Measurements from ENCODE around the gene LRMDA. TPM values are rescaled to one million over a fixed set of nuclear protein-coding genes. Genes with fewer than 3 reads are reported as not detected.

Gene LRMDA
- total and polyA plus RNA-seq, 2 of the 13 experiments (the other 11 are each of a cell fraction or from before 2014, with no cell fraction given): 13.4 to 22.0 TPM

GRCh38 chr10:75755528-75755927 lies 324.1 kb downstream of the LRMDA start (continued):
- TF ChIP-seq THAP7 (CRISPR knock-in tag; IDR thresholded peaks at IDR 0.05): no peak
- TF ChIP-seq HES4 (CRISPR knock-in tag; IDR thresholded peaks at IDR 0.05; ENCODE audit: borderline replicate concordance): no peak
- TF ChIP-seq MYNN (CRISPR knock-in tag; IDR thresholded peaks at IDR 0.05; ENCODE audit: low read depth): no peak
- TF ChIP-seq FOXO4 (CRISPR knock-in tag; conservative IDR thresholded peaks at IDR 0.05): no peak
- 0 out of 2 replicates have a peak, but pooled peaks have one; percentile 66 for TF ChIP-seq ATF7-NPFF (CRISPR knock-in tag; IDR thresholded peaks at IDR 0.05; ENCODE audit: low read depth)
- no peak for TF ChIP-seq EED (CRISPR knock-in tag; IDR thresholded peaks at IDR 0.05)
- no peak for TF ChIP-seq ZNF510 (CRISPR knock-in tag; IDR thresholded peaks at IDR 0.05; ENCODE audit: low read depth)
- no peak for TF ChIP-seq ZFP1 (CRISPR knock-in tag; IDR thresholded peaks at IDR 0.05)
- peak; percentile 63; the same call in 1 of the 2 replicates for TF ChIP-seq TGIF2 (CRISPR knock-in tag; IDR thresholded peaks at IDR 0.05)
- 0 out of 2 replicates have a peak, but pooled peaks have one; percentile 52 for TF ChIP-seq SAFB2 (CRISPR knock-in tag; IDR thresholded peaks at IDR 0.05; ENCODE audit: borderline replicate concordance, low read depth)
- peak; percentile 55; the same call in 1 of the 2 replicates for TF ChIP-seq BORCS8-MEF2B (CRISPR knock-in tag; IDR thresholded peaks at IDR 0.05)
- TF ChIP-seq SETDB1 (CRISPR knock-in tag; IDR thresholded peaks at IDR 0.05; ENCODE audit: borderline replicate concordance): no peak
- no peak for TF ChIP-seq RBM39 (IDR thresholded peaks at IDR 0.05; ENCODE audit: low read depth, low read length, poor library complexity, severe bottlenecking)
- no peak for TF ChIP-seq MLX (CRISPR knock-in tag; IDR thresholded peaks at IDR 0.05)
- TF ChIP-seq FOXM1 (CRISPR knock-in tag; IDR thresholded peaks at IDR 0.05): no peak
- TF ChIP-seq ZNF124 (CRISPR knock-in tag; IDR thresholded peaks at IDR 0.05): no peak
- no peak for TF ChIP-seq PAWR (CRISPR knock-in tag; IDR thresholded peaks at IDR 0.05; ENCODE audit: borderline replicate concordance)
- no peak for TF ChIP-seq ZC3H13 (CRISPR knock-in tag; IDR thresholded peaks at IDR 0.05)
- TF ChIP-seq ZSCAN22 (CRISPR knock-in tag; IDR thresholded peaks at IDR 0.05): no peak
- no peak for TF ChIP-seq PCBP2 (optimal IDR thresholded peaks at IDR 0.05; ENCODE audit: low read depth, low read length, poor library complexity, severe bottlenecking)
- TF ChIP-seq PRPF4 (IDR thresholded peaks at IDR 0.05; ENCODE audit: low read depth, low read length, poor library complexity, severe bottlenecking): no peak
- peak; percentile 68; the same call in 1 of the 2 replicates for TF ChIP-seq NFIC (IDR thresholded peaks at IDR 0.05; ENCODE audit: low read length)
- no peak for TF ChIP-seq NFRKB (IDR thresholded peaks at IDR 0.05)
- TF ChIP-seq CCDC6 (CRISPR knock-in tag; IDR thresholded peaks at IDR 0.05): 0 out of 2 replicates have a peak, but pooled peaks have one; percentile 16
- TF ChIP-seq CHCHD3 (CRISPR knock-in tag; IDR thresholded peaks at IDR 0.05): no peak
- no peak for TF ChIP-seq ZNF670 (CRISPR knock-in tag; IDR thresholded peaks at IDR 0.05; ENCODE audit: borderline replicate concordance)
- no peak for TF ChIP-seq GABPA (IDR thresholded peaks at IDR 0.05; ENCODE audit: low read depth, low read length)
- no peak for TF ChIP-seq GABPA (CRISPR knock-in tag; IDR thresholded peaks at IDR 0.05; ENCODE audit: low read depth)
- TF ChIP-seq HINFP (CRISPR knock-in tag; IDR thresholded peaks at IDR 0.05; ENCODE audit: low read depth): no peak

All from HepG2 (cell line).